HG03175 (cell line): ENCODE measurements around the gene SPTB.
"Not testable (repeated sequence)": the region's sequence is repeated elsewhere in the genome, so short reads cannot be mapped to it uniquely, and the experiment has no call there.

Source experiments
- ATAC-seq: cut with Tn5 transposase; IDR thresholded peaks from one replicate; pipeline ENCODE4 v1.9.1; 2021; ENCODE audit warnings: mild to moderate bottlenecking, moderate library complexity; ENCODE audit not compliant: unreplicated experiment

SPTB gene

DNA sequence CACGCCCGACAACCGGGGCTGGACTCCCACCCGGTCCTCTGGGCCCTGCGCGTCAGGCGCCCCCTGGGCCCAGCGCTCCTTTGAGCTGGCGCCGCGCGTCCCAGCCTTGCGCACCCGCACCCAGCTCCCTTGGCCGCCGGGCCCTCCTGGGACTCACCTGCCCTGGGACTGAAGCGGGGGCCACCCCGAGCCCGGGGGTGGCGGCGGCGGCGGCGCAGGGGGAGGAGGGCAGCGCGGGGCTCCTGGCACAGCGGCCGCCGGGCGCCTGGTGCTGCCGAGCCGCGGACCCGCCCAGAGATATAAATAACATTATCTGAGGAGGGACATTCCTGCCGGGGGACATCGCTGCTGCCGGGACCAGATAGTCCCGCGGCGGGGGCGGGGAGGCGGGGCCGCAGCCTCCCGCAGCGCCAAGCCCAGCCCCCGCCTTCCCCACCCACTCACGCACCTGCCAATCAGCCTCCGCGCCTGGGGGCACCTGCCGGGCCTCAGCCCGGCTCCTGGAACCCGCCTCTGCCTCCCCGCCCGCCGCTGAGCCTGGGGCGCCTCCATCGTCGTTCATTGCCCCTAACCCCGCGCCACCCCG, at the start of gene SPTB:
TSS of gene SPTB (minus strand) at position 273 of the 586 bp plus-strand sequence. CDS start 56,813 bp downstream, outside the sequence.
- ATAC-seq = no peak

DNA sequence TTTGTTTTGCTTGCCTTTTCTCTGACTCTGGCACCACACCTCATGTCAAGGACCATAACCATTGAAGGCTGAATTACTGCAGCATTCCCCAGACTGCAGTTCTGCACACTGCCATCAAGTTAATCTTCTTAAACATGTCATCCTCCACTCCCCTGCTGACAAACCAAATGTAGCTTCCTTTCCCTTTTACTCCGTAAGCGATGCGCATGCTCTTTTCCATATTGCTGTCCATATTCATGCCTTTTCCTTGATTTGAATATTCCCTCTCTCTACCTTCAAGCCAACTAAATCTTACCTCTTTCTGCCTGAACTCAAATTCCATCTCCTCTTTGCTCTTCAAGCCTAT, 49.3 kb upstream of the SPTB start:
- no peak for ATAC-seq

DNA sequence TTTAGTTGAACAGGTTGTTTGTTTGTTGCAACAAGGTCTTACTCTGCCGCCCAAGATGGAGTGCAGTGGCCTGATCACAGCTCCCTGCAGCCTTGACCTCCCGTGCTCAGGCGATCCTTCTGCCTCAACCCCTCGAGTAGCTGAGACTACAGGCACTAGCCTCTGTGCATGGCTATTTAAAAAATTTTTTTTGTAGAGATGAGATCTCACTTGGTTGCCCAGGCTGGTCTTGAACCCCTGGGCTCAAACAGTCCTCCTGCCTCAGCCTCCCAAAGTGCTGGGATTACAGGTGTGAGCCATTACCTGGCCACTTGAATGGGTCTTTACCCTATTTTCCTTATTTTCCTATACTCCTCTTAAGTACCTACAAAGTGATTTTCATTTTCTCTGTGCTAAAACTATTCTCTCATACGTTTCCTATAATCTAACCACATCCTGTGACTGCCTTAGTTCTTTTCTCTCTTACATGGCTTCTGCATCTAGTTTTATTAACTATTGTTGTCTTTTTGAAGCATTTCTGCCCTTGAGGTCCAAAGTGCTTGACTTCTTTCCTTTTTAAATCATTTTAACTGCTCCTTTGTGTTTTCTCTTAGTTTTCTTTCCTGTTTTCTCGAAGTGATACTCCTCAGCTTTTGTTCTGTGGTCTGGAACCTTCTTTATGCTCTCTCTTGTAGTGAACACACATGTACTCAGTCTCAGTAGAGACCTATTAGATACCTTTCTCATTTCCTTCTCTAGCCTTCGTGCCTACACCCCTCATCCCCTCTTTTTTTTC, 48.7 kb upstream of the SPTB start:
- peak; percentile 63 for ATAC-seq

DNA sequence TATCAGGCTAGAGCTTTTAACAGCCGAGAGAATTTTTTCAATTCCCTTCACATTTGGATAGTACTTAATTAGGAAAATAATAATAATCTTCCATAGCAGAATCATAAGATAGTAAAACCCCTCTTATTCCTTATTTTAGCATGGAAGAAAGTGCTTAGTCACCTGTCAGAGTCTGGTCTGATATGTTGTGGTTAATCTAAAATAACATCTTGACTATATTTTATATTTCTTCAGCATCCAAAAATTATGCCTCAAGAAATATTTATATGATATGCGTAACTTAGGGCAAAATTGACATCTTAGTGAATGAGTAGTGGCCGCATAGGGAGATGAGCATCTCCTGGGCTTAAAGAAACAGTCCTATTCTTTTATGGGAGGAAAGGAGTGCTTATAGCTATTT, 47.3 kb upstream of the SPTB start:
- ATAC-seq = no peak

DNA sequence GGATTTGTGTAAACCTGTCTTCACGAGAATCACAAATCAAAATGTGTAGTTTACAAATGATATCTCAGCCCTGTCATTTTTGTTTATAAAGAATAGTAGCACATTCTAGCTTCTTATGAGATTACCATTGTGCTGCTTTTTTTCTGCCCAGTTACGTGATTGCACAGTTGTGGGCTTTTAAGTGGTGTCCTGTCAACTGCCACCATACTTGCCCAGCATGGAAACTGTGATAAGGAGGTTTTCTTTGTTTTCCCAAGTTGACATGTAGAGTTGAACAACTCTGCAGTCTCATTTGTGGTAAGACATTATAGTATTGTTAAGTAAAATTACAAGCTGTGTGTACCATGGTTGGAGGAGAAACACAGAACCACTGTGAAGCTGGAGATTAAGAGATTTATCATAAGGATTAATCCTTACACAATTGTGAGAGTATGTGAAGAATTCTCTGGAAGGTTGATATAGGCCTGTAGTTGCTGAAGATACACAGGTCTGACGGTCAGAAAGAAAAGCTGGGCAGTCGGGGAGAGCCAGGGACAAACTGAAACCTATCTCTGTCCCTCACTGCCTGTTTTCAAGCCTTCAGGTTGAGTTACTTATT, 46.8 kb upstream of the SPTB start:
- ATAC-seq = no peak

DNA sequence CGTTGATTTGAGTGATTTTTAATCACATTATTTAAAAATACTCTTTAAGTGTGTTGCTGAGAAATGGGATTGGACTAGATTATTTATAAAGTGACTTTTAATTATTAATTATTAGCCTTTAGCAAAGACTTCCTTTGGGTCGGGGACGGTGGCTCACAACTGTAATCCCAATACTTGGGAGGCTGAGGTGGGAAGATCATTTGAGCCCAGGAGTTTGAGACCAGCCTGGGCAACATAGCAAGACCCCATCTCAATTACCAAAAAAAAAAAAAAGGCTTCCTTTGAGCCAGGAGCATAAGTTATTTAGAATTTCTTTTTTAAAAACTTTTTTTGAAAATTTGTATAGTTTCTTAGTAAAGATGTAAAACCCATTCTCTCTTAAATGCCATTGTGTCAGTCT, 43.3 kb upstream of the SPTB start:
- ATAC-seq = no peak

DNA sequence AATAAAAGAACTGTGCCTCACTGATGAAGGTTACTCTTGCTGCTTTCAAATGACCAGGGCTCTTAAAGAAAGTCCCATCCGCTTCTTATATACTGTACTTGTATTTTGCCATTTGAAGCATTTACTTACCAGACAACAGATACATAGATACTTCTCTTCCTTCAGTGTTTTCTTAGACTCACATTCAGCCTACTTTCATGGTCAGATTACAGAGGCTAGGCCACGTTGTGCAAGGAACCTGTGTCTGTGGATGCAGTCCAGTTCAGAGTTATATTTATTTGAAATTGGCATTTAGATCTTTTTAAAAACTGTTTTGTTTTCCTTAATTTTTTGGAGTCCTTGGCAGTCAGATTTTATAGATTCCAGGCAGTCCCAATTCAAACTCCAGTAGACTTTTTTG, 40.8 kb upstream of the SPTB start:
- no peak for ATAC-seq

DNA sequence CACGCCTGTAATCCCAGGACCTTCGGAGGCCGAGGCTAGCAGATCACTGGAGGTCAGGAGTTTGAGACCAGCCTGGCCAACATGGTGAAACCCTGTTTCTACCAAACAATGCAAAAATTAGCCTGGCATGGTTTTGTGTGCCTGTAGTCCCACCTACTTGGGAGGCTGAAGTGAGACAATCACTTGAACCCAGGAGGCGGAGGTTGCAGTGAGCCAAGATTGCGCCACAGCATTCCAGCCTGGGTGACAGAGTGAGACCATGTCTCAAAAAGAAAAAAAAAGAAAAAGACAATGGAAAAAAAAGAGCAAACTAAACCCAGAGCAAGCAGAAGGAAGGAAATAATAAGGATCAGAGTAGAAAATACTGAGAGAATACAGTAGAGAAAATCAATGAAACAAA, 39.9 kb upstream of the SPTB start:
- ATAC-seq = no peak

DNA sequence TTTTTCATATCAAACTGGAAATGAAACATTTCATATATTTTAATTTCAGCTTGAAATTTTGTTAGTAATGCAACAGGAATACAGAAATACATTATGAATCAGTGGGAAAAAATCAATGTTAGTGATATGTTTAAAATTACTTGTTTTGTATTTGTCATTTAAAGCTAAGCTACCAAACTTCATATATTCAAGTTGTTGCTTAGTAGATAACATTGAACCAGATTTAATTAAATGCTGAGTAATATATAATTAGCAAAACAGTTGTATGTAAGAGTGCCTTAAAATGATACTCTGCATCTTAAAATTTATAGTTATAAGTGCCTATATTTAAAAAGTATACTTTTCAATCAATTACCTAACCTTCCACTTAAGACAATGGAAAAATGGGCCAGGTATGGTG, 39.5 kb upstream of the SPTB start:
- ATAC-seq = no peak

DNA sequence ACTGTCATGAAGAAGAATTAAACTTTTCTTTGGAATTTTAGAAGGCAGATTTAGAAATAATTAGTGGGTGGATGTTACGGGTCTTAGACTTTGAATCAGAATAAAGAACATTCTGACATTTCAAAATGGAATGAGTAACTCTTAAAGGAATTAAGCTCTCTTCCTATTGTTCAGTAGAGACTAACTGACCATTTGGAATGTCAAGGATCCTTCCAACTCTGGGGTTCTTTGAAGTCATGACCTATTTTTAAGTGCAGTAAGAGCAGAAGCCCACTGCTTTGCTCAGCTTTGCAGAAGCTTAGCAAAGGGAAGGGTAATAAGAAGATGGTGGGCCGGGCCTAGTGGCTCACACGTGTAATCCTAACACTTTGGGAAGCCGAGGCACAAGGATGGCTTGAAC, 38.5 kb upstream of the SPTB start:
- no peak for ATAC-seq

DNA sequence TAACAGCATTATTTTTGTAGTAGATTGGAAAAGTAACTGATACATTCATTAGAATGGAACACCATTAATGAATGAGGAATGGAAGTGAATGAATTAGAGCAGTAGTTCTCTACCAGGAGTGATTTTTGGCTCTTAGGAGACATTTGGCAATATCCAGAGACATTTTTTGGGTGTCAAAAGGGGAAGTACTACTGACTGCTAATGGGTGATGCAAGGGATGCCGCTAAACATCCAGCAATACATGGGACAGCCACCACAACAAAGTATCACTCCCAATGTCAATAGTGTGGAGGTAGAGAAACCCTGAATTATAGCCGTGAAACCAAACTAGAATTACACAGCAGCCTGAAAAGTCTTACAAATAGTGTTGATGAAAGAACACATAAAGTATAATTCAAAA, 36.1 kb upstream of the SPTB start:
- no peak for ATAC-seq

DNA sequence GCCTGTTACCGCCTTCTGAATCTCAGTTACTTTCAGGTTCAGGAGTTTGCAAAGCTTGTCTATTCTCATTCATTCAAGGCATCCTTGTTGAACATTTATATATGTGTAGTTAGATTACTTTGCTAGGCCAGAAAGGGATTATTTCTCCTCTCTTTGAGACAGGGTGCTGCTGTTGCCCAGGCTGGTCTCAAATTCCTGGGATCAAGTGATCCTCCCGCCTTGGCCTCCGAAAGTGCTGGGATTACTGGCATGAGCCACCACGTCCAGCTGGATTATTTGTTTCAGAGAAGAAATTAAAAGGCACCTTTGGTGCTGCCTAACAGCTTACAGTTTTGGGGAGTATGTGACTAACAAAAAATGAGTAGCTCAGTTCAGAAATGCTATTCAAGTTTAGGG, 35.3 kb upstream of the SPTB start:
- ATAC-seq = no peak

DNA sequence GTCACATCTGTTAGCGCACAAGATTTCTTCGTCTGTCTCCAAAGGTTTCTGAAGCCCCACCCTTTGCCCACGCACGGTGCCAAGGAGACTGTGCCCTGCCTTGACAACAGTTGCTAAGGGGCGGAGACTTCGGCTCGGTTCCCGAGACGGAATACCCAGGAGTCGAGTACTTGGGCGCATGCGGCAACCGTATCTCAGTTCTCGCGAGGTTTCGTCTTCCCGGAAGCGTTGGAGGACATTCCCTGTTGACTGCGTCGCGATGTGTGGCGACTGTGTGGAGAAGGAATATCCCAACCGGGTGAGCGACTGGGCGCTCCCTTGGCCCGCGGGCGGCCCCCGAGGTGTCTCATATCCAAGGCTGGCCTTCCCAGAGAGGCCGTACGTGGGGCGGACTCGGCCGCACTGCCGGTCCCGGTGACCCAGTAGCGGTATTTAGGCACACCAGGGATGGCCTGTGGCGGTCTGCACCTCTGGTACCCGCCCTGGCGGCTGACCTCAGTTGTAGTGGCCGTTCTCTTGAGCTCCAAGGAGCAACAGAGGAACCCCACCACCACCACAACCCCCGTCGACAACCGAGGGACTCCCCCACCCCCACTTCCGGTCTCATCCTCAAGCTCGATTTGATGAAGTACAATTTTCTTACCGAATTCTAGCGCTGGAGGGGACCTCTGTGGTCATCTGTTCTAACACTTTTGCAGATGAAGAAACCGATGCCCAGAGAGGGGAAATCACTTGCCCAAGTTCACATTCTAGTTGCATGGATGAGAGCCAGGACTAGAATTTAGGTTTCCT, 34.7 kb upstream of the SPTB start, which contains the start of gene CHURC1:
TSS of gene CHURC1 (plus strand) at position 219 of the 792 bp plus-strand sequence. CDS start at position 260, 41 bp downstream.
- ATAC-seq = peak; percentile 98

DNA sequence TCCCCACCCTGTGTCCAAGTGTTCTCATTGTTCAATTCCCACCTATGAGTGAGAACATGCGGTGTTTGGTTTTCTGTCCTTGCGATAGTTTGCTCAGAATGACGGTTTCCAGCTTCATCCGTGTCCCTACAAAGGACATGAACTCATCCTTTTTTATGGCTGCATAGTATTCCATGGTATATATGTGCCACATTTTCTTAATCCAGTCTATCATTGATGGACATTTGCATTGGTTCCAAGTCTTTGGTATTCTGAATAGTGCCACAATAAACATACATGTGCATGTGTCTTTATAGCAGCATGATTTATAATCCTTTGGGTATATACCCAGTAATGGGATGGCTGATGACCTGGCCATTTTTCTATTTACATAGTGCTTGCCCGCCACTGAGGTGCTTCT, 33.8 kb upstream of the SPTB start:
- not testable (repeated sequence) for ATAC-seq

DNA sequence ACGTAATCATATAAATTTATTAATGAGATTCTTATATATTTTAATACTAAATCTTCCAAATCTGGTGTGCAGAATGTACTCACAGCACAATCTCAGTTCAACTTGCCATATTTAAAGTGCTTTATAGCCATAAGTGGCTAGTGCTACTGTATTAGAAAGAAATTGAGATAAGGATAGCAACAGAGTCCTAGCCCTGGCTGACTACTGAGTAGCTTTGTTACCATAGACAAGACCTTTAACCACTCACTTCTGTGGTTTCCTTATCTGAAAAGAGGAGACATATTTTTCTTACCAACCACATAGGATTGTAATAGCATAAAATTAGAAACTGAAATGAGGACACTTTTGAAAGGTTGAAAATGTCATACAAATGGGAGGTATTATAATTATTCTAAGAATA, 32.6 kb upstream of the SPTB start:
- no peak for ATAC-seq

DNA sequence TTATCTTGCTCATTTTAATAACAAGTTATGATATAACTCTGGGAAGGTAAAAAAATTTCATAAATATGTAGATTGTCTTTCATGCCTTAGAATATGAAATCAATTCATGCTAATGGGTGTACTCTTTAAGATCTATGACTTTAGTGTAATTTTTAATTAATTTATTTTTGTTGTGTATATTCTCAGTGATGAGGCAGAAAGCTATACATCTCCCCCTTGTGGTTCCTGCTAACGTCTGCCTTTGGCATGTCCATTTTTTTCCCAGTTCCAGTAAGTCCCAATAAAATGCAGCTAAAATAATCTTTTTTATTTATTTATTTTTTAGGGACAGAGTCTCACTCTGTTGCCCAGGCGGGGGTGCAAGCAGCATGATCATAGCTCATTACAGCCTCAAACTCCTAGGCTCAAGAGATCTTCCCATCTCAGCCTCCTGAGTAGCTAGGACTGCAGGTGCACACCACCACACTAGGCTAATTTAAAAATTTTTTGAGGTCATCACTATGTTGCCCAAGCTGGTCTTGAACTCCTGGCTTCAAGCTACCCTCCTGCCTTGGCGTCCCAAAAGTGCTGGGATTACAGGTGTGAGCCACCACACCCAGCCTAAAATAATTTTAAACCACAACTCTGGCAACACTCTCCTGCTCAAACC, 31.3 kb upstream of the SPTB start:
- ATAC-seq = no peak

DNA sequence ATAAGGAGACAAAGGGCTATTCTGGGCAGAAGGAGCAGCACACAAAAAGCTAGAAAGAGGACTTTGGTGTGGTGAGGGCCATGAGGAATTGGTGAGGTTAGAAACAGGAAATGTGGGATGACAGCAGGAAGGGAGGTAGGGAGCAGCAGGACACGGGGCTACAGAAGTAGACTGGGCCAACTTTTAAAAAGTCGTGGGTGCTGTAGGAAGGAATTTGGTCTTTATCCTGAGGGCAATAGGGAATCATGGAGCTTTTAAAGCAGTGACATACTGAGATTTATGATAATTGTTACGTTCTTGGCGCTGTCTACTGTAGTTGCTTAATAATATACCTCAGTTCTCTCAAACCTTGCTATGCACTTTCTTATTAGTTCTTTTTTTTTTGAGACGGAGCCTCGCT, 26.3 kb upstream of the SPTB start:
- no peak for ATAC-seq

DNA sequence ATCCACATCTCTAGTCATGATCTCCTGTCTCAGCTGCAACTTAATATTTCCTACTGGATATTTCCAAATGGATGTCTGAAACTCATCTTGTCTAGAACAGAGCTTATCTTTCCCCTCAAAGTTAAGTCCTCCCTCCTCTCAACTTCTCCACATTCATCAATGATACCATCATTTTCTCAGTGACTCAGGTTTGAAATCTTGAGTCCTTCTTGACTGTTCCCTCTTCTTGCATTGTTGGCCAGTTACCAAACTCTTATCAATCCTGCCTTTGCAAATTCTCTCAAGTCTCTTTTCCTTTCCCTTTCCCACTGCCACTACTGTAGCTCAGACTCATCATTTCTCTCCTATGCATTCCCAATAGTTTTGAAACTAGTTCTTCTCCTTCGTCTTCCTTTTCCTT, 20.3 kb upstream of the SPTB start:
- no peak for ATAC-seq

DNA sequence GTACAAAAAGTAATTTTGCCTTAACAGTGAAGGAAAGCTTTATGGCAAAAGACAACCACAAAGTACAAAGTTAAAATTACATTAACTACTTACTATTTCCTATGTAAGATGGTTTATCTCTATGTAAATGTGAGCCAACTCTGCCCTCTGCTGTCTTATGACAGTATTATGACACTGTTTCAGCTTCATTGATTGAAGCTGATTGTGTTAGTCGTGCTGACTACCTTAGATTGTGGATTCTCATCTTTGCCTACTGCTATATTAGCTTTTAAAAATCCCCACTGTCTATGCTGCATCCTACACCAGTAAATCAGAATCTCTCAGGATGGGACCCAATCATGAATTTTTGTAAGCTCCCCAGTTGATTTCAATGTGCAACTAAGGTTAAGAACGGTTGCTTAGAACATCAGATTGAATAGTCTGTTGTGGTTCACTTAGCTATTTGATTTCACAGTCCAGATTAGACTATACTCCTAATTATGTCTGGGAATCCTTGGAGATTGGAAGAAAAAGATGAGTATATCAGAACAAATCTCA, 12.2 kb upstream of the SPTB start:
- ATAC-seq = no peak

DNA sequence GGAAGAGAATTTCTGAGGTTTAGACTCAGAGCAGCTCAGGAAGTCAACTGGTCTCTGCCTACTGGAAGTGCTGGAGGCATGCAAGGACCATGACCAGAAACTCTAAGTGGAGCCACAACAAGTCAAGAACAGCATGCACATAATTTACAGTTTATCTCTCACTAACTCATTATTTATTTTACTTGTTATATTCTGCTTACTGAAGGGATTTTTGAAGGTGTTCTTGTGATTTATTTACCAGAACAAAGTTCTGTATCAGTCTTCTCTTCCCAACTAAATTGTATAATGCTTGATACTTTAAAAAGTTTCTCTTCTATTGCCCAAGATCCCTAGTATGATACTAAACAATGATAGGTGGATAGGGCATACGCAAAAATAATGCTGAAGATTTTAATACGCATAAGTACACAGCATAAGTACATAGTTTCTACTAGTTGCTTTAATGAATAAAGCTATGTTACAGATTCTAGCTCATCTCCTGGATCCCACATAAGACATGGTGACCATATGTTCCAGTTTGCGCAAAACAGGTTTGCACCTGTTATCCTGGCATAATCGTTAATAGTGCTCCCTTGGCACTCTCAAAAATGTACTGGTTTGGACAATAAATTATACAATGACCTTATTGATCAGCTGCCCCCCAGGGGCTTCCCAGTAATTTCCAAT, 11.6 kb upstream of the SPTB start:
- no peak for ATAC-seq
